ENCODE data around the gene AMMECR1. TPM values are rescaled to one million over a fixed set of nuclear protein-coding genes. Genes with fewer than 3 reads are reported as not detected.
"Not testable (repeated sequence)": the region's sequence is repeated elsewhere in the genome, so short reads cannot be mapped to it uniquely, and the experiment has no call there.

AMMECR1 gene
- total RNA-seq, 2 donors from 2014 or later = 10.4 to 14.4 TPM

GRCh38 chrX:110341189-110342035, 23.5 kb upstream of the AMMECR1 start:
- no peaks in the 10 kb centered on the region for H3K27me3 ChIP-seq
- no peak overlapping the region for H3K27ac ChIP-seq
- H3K4me3 ChIP-seq = no peak overlapping the region
- DNase-seq = no peak
- intact Hi-C loops (cut with DNase I) = no loop called here
- TF ChIP-seq CTCF (IDR thresholded peaks at IDR 0.05) = no peak
- no peak overlapping the region for H3K9ac ChIP-seq (ENCODE audit: low read depth in 2 of 2, low read length in 2 of 2)
- no peaks in the 10 kb centered on the region for H3K9me3 ChIP-seq
- no peaks in the 10 kb centered on the region for H3K4me1 ChIP-seq
- no peaks in the 10 kb centered on the region for H3K36me3 ChIP-seq

GRCh38 chrX:110338935-110339334, 21.1 kb upstream of the AMMECR1 start:
- Histone ChIP-seq H3K4me3 (no peak overlapping the region), H3K27me3 (no peaks in the 10 kb centered on the region), H3K9ac (ENCODE audit: low read depth in 2 of 2, low read length in 2 of 2) (no peak overlapping the region), H3K9me3 (no peaks in the 10 kb centered on the region), H3K36me3 (no peaks in the 10 kb centered on the region), H3K4me1 (no peaks in the 10 kb centered on the region), H3K27ac (no peak overlapping the region)
- no peak for TF ChIP-seq CTCF (IDR thresholded peaks at IDR 0.05)
- intact Hi-C loops (cut with DNase I) = no loop called here
- no peak for DNase-seq

- H3K4me3 ChIP-seq; intact Hi-C loops (cut with DNase I); H3K9ac ChIP-seq (ENCODE audit: low read depth in 2 of 2, low read length in 2 of 2); DNase-seq; H3K27ac ChIP-seq; H3K36me3 ChIP-seq; H3K4me1 ChIP-seq; H3K9me3 ChIP-seq; H3K27me3 ChIP-seq: not testable (repeated sequence)
Measured at GRCh38 chrX:110333458-110333857, 15.6 kb upstream of the AMMECR1 start.

GRCh38 chrX:110331444-110332030, 13.7 kb upstream of the AMMECR1 start:
- Histone ChIP-seq H3K36me3 (no peaks in the 10 kb centered on the region), H3K9me3 (no peaks in the 10 kb centered on the region), H3K9ac (ENCODE audit: low read depth in 2 of 2, low read length in 2 of 2) (no peak overlapping the region), H3K27ac (no peak overlapping the region), H3K4me3 (no peak overlapping the region), H3K4me1 (no peaks in the 10 kb centered on the region), H3K27me3 (no peaks in the 10 kb centered on the region)
- no peak for DNase-seq
- intact Hi-C loops (cut with DNase I) = no loop called here
- no peak for TF ChIP-seq CTCF (IDR thresholded peaks at IDR 0.05)

GRCh38 chrX:110328613-110329012, 10.7 kb upstream of the AMMECR1 start:
- H3K9ac ChIP-seq (ENCODE audit: low read depth in 2 of 2, low read length in 2 of 2); H3K9me3 ChIP-seq; DNase-seq; H3K4me3 ChIP-seq; H3K36me3 ChIP-seq; H3K4me1 ChIP-seq; H3K27ac ChIP-seq; H3K27me3 ChIP-seq; intact Hi-C loops (cut with DNase I): not testable (repeated sequence)

- H3K36me3 ChIP-seq = no peaks in the 10 kb centered on the region
- intact Hi-C loops (cut with DNase I) = no loop called here
Measured at GRCh38 chrX:110327336-110327735, 9.5 kb upstream of the AMMECR1 start.

More at GRCh38 chrX:110327336-110327735, 9.5 kb upstream of the AMMECR1 start:
- H3K4me1 ChIP-seq = no peaks in the 10 kb centered on the region
- H3K4me3 ChIP-seq = no peak overlapping the region
- DNase-seq = no peak
- no peak for TF ChIP-seq CTCF (IDR thresholded peaks at IDR 0.05)
- H3K27me3 ChIP-seq = no peaks in the 10 kb centered on the region
- H3K27ac ChIP-seq = no peak overlapping the region
- H3K9me3 ChIP-seq = no peaks in the 10 kb centered on the region
- H3K9ac ChIP-seq (ENCODE audit: low read depth in 2 of 2, low read length in 2 of 2) = no peak overlapping the region

Measured in colonic mucosa (tissue), 4 donors.